Activated CD8-positive, alpha-beta memory T cell treated with anti-CD3 and anti-CD28 coated beads for 48 hours (primary cell): Measurements from ENCODE around the gene TNRC6C.
"Not testable (repeated sequence)": the region's sequence is repeated elsewhere in the genome, so short reads cannot be mapped to it uniquely, and the experiment has no call there.

Source experiments
- DNase-seq, 3 experiments: peaks; one replicate each; pipeline ENCODE4 v3.0.0-alpha.2; 2020; ENCODE audit warnings: low read depth in 2 of 3, low spot score in 2 of 3

Gene TNRC6C

DNA sequence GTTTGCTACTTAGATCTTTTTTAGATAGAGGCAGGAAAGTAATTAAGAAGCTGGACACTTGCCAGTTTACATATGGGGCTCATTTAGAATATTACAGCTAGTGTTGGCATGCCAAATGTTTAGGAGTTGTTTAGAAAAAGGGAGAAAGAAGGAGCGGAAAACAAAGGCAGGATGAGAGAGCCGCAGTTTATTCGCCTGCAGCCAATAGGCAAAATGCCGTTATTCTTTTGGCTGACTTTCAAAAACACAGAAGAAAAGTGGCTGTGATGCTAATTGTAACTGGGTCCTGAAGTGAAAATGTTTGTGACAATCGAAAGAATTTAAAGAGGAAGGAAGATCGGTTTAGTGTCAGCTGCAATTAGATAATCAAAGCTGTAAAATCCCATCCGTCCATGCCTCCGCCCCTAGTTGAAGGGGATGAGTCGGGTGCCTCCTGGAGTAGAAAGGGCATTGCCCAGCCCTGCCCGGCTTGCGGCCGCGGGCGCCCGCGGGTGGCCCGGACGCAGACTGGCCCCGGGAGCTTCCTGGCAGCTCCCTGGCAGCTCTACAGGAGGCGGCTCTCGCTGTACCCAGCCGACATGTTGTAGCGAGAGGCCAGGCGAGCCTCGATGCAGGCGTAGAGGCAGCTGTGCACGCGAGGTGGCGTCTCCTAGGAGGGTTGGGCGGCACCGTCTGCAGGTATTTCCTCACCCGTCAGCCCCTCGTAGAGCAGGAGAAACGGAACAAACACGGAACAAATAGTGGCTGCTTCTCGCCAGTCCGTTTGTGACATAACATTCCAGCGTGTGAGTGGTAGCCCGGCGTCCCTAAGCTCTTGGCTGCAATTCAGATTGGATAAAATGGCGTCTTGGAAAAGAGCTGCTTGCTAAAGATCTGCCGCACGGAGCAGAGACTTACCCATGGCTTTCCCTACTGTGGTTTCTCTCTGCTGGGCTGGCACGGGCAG lies 82.2 kb downstream of the TNRC6C start:
- DNase-seq, result no peak

DNA sequence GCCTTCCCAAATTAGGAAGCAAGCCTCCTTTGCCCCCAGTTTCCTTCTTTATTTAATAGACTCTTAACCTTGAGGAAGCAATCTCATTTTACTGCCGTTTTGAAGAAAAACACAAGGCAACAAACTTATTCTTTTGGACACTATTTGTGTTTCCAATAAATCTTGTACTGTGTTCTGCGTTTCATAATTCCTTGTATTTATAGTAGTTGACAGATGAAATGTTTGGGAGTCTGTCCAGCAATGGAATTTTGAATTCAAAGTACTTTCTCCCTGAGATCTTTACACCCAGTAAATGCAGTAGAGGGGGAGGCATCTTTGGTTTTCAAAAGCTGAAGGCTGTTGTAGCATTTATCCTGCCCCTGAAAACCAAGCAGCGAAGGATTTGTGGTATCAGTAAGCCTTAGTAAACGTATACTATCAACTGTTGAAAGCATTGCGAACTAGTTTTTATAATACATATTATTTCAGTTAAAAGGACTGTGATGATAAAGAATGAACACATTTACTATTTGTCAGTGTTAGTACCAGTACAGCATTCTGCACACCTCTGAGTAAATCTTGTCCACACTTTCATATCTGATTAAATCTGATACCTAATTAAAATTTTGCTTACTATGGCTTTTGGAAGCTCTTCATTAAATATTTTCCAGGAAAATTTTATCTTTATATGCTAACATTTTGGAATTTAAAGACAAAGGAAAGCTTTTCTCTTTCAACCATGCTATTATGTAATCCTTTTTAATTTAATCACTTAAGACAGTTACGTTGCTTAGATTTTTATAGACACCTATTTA lies 83.1 kb downstream of the TNRC6C start:
- no peak for DNase-seq

DNA sequence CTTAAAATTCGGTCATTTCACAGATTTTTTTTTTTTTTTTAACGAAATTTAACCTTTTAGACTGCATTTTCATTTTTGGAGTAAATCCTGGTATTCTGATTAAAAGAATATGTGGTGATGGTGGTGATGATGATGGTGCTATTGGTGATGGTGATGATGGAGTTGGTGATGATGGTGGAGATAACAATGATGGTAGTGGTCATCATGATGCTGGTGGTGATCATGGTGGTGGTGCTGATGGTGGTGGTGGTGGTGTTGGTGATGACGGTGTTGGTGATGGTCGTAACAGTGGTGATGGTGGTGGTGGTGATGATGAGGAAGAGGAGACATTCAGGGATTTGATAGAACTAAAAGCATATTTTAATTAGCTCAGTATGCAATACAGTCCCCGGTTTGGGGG lies 84.0 kb downstream of the TNRC6C start:
- DNase-seq, result no peak

DNA sequence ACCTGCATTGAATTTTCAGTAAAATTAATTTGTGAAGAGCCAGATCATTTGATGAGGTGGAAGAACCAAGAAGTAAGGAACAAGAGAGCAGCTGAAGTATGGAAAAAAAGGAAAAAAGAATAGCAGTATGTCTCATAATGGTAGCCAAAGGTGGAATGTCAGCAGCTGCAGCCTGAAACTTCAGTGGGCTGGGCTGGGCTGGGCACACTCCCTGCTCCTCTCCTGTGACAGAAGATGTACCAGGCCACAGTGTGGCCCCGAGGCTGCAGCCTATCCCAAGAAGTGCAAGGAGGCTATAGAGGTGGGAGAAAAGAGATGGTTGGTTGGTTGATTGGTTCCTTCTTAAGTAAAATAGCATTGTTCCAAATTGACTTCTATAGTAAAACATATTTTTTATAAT lies 84.5 kb downstream of the TNRC6C start:
- DNase-seq, result no peak

DNA sequence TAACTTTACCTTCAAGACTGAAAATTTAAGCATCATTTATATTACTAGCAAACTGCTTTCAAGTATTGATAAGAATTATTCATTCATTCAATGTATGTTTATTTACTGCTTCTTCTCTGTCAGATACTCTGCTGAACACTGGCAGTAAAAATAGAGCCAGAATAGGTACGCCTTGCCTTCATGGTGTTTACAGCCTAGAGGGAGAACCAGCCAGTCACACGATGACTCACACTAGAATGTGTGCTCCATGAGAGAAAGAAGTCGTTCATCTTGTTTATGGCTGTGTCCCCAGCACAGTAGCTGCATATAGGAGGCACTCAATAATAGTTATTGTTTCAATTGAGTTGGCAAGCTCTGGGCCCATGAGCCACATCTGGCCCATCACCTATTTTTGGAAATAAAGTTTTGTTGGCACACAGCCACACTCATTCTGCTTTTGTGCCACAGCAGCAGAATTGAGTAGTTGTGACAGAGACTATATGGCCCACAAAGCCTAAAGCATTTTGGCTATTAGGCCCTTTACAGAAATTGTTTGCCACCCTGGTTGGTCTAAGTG lies 85.9 kb downstream of the TNRC6C start:
- no peak for DNase-seq

DNA sequence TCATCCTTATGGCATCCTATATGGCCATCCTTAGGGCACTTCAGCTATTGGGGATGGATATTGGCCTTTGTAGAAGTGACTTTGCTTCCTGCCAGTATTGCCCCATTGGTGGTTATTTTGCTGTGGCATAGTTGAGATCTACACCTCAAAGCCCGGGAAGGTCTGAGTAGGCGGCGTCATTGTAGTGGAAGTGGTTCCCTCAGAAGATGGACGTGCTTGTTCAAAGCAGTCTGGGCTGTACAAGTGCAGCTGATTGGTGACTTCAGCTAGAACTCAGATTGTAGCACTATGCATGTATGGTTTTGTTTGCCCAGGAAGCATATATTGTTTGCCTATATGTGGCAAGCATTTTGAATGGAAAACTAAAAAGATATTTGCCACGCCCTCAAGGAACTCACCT lies 86.8 kb downstream of the TNRC6C start:
- DNase-seq, result no peak

DNA sequence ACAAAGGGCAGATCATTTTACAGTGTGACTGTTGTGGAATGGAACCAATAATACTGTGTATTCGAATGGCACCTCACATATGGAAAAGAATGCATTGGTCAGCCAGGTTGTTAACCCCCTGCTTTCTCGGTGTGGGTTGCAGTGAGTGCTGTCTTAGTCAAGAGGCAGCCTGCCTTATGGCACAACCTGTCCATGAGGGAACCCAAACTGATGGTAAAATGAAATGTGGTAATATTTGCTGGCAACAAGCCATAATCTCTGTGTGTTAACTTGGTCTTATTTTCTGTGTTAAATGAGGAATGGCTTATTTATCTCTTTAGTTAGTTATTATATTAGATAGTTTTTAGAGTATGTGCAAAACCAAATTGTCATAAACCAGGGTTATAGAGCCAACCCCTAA lies 88.4 kb downstream of the TNRC6C start:
- no peak for DNase-seq

DNA sequence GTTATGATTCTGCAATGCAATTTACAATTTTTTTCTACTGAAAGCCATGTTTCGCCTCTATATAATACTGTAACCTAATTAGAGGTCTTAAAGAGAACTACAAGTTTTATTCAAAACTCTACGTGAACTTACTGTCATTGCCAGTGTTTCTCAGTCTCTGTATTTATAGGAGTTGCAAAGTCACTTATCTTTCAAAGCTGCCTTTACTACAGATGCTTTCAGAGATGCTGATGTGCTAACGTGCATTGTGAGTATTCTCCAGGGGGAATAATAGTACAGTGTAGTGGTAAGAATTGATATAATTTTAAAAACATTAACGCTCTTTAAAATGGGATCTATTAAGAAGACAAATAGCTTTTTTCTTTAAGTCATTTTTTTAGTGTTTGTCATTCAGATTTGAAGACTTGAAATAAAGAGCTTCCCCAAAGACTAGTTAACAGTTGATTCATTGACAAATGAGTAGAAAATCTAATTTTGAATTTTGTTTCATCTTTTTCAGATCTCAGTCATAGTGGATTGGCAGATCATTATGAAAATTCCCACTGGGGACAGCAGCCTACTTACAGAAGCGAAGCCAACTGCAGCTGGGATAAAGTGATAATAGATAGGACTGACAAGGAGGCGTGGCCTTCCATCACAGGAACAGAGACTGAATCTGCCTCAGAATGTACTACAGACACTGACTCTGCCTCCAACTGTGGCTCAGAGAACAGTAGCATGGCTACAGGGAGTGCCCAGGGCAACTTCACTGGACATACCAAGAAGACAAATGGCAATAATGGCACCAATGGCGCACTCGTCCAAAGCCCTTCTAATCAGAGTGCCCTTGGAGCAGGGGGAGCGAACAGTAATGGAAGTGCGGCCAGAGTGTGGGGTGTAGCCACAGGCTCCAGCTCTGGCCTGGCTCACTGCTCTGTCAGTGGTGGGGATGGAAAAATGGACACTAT lies 90.1 kb downstream of the TNRC6C start:
- no peak for DNase-seq

DNA sequence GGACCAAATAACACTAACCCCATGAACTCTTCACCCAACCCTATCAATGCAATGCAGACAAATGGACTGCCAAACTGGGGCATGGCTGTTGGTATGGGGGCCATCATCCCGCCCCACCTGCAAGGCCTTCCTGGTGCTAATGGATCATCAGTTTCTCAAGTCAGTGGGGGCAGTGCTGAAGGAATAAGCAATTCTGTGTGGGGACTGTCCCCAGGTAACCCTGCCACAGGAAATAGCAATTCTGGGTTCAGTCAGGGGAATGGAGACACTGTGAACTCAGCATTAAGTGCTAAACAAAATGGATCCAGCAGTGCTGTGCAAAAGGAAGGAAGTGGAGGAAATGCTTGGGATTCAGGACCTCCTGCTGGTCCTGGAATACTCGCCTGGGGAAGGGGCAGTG lies 91.1 kb downstream of the TNRC6C start:
- DNase-seq, result no peak

DNA sequence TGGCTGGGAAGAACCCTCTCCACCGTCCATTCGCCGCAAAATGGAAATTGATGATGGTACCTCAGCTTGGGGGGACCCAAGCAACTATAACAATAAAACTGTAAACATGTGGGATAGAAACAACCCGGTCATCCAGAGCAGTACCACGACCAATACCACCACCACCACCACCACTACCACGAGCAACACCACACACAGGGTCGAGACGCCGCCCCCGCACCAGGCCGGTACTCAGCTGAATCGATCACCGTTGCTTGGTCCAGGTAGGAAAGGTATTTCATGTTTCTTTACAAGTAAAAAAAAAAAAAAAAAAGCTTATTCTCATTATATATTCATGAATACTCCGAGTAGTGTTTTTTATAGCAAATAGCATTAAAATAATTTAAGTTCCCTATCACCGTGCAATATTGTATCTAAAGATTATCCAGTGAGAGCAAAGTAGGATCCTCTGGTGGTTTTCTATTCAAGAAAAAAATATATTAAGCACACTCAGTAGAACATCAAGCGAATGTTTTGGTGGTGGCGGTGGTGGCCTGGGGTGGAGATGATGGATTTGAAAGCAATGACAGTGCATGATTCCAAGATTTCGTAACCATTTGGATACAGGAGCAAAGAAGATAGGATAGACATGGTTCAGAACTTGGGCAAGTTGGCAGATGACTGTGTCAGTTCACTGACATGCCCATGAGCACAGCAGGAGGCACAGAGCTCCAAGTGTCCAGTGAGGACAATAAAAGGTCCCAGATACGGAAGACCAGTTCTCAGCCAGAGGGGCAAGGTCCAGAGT lies 92.9 kb downstream of the TNRC6C start:
- no peak for DNase-seq

DNA sequence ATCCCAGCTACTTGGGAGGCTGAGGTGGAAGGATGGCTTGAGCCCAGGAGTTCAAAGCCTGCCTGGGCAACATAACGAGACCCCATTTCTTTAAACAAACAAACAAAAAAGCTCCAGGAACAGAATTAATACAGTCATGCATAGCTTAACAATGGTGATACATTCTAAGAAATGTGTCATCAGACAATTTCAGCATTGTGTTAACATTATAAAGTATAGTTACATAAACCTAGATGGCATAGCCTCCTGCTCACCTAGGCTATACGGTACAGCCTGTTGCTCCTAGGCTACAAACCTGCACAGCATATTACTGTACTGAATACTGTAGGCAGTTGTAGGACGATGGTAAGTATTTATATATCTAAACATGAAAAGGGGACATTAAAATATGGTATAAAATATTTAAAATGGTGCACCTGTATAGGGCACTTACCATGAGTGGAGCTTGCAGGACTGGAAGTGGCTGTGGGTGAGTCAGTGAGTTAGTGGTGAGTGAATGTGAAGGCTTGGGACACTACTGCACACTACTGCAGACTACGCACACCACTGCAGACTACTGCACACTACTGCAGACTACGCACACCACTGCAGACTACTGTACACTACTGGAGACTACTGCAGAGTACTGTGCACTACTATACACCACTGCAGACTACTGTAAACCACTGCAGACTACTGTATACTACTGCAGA lies 95.4 kb downstream of the TNRC6C start:
- DNase-seq, result no peak

DNA sequence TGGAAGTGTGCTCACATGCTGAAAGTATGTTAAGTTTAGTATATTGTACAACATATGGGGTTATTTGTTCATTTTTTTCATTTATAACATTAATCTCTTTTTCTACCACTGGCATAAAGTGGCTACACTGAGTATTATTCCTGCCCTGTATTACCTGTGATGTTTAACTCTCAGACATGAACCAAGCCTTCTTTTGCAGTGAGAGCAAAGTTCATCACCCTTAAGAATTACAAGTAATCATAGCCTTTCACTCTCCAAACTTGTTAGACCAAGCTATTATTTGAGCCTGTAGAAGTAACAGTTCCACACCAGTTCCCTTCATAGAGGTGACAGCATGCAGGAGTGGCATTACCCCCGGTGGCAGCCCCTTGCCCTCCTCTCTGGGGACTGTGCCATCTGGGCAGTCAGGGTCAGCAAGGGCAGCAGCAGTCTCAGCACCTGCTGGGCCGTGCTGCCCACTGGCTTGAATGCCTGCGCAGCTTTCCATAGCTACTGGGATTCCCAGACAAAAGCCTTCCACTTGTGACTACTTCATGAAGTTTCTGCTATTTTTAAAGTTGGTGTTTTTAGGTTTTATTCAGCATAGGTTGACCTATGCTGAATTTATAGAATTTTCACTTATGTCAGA lies 98.7 kb downstream of the TNRC6C start:
- DNase-seq, result no peak

DNA sequence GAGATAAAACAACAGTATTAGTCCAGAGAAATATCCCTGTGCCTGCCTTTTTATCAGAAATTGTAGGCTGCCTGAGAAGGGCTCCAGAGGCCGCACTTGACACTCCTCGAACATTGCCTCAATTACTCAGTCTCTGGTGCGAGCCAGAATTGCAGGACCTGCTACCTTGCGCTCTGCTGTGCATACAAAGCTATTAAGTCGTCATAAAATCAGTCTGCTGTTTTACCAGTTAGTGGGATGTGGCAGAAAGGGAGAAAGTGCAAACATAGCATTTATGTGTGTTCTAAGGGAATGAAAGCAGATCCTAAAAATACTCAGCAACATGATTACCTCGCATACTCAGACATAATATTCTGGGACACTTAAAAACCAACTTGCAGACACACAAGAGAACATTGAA lies 99.5 kb downstream of the TNRC6C start:
- no peak for DNase-seq

DNA sequence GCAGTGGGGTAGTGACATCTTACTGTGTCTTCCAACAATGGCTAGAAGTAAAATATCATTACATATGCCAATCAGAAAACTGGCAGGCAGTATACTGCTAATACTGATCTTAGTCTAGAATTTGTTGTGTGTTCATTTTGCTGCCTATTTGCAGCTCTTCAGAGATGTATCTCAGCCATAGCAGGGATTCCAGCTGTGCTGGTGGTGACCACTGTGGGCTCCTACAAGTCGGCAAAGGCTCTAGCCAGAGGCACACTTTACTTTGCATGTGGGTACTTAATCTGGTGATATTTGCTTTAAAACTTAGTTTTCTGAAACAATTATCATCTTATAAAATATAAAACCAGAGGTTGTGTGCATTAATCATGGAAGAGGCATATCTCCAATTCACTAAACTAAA lies 100.1 kb downstream of the TNRC6C start:
- DNase-seq, result no peak

DNA sequence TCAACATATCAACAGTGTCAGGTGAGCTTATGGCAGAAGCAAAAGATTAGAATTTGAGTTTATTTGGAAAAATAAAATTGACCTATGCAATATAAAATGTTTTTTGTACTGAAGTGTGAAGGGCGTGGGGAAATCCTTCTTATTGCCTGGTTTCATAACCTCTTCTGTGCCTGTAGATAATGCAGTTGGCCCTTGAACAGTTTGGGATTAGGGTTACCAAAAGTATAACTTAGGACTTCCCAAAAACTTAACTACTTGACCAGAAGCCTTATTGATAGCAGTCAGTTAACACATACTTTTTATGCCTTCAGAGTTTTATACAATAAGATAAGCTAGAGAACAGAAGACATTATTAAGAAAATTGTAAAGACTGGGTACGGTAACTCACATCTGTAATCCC lies 104.1 kb downstream of the TNRC6C start:
- DNase-seq, result no peak

DNA sequence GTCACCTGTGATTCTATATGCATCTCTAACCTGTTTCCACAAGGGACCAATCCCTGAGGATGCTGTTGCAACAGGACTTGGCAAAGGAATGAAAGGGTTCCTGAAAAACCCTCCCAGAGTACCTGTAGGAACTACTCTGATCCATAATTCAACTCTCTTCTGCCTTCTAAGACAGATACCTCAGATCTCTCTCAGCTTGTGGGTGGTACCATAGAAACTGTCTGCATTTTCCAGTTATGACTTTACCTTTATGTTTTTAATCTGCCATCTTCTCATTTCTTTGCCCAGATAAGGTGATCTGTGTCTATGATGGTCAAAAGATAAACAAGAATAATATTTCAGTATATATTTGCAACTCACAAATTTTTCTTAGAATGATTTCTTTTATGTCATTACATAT lies 105.0 kb downstream of the TNRC6C start:
- DNase-seq, result no peak

DNA sequence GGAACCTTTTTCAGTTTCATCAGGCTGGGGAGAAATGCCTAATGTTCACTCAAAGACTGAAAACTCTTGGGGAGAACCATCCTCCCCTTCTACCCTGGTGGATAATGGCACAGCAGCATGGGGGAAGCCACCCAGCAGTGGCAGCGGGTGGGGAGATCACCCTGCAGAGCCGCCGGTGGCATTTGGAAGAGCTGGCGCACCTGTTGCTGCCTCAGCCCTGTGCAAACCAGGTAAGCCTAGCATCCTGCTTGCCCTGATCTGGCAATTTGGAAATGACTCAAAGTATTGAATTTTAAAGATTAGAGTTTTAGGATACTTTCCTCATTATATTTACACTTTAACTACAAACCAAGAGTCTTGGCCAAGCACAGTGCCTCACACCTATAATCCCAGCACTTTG lies 106.2 kb downstream of the TNRC6C start:
- DNase-seq, result no peak

DNA sequence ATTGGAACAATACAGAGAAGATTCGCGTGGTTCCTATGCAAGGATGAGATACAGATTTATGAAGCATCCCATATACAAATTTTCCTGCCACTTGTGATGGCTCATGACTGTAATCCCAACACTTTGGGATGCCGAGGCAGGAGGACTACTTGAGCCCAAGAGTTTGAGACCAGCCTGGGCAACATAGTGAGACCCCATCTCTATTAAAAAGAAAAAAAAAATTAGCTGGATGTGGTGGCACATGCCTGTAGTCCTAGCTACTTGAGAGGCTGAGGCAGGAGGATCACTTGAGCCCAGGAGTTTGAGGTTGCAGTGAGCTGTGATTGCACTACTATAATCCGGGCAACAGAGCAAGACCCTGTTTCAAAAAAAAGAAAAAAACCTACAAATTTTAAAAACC lies 108.5 kb downstream of the TNRC6C start:
- DNase-seq, result not testable (repeated sequence)

DNA sequence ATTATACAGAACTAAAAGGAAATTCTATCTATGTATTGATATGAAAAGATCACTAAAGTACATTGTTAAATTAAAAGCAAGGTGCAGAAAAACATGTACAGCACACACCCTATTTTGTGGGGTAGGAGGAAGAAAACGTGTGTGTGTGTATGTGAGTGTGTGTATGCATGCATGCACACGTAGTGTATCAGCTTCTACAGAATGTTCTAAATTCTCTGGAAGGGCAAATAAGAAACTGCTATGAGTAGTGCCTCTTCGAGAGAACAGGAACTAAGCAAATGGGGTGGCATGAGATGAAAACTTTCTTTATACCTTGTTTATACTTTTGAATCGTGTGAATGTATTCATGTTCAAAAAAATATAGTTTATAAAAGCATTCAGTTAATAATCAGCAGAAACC lies 111.2 kb downstream of the TNRC6C start:
- no peak for DNase-seq
